GM23338 (cell line): ENCODE data around the gene TTC3. TPM values are rescaled to one million over a fixed set of nuclear protein-coding genes. Genes with fewer than 3 reads are reported as not detected.

ENCODE experiments used
- ATAC-seq: fragments of 200-7000 bp; cut with Tn5 transposase; 3 replicates; pipeline ENCODE4 v1.9.1; 2020
- DNase-seq: peaks from one replicate; pipeline ENCODE4 v3.0.0-alpha.2; 2015; ENCODE audit warnings: low spot score
- H2AFZ ChIP-seq: fragments of 200-600 bp; sonication (generic); 2 replicates; pipeline ENCODE4 v1.8.0; 2016; ENCODE audit warnings: antibody characterized with exemption, mild to moderate bottlenecking, moderate library complexity
- H3F3A ChIP-seq: fragments of 200-600 bp; sonication (generic); replicated peaks from 2 replicates; pipeline ENCODE4 v1.8.0; 2017; ENCODE audit warnings: antibody characterized with exemption, mixed run types, low read depth
- H3K27ac ChIP-seq: fragments of 200-600 bp; sonication (generic); 2 replicates; pipeline ENCODE4 v1.6.1; 2016; ENCODE audit warnings: low read depth
- H3K27me3 ChIP-seq: fragments of 200-600 bp; sonication (generic); 2 replicates; pipeline ENCODE4 v1.8.0; 2016; ENCODE audit warnings: mild to moderate bottlenecking, mixed run types, moderate library complexity; ENCODE audit not compliant: insufficient read depth
- H3K36me3 ChIP-seq: fragments of 200-600 bp; sonication (generic); 2 replicates; pipeline ENCODE4 v1.8.0; 2016; ENCODE audit warnings: mild to moderate bottlenecking; ENCODE audit not compliant: insufficient read depth
- H3K4me1 ChIP-seq: fragments of 200-600 bp; sonication (generic); 2 replicates; pipeline ENCODE4 v1.8.0; 2016; ENCODE audit warnings: mild to moderate bottlenecking, moderate library complexity; ENCODE audit not compliant: insufficient read depth
- H3K4me2 ChIP-seq: fragments of 200-600 bp; sonication (generic); 2 replicates; pipeline ENCODE4 v1.7.1; 2017; ENCODE audit warnings: mixed run types
- H3K4me3 ChIP-seq: fragments of 200-600 bp; sonication (generic); 2 replicates; pipeline ENCODE4 v1.6.1; 2016; ENCODE audit warnings: mixed run types
- H3K79me2 ChIP-seq: fragments of 200-600 bp; sonication (generic); replicated peaks from 2 replicates; pipeline ENCODE4 v1.8.0; 2017; ENCODE audit warnings: mild to moderate bottlenecking; ENCODE audit not compliant: insufficient read depth
- H3K9me2 ChIP-seq: fragments of 200-600 bp; sonication (generic); 2 replicates; pipeline ENCODE4 v1.8.0; 2017; ENCODE audit not compliant: insufficient read depth
- H4K20me1 ChIP-seq: fragments of 200-600 bp; sonication (generic); replicated peaks from 2 replicates; pipeline ENCODE4 v1.8.0; 2017; ENCODE audit warnings: mild to moderate bottlenecking; ENCODE audit not compliant: insufficient read depth
- H3K27ac Mint-ChIP-seq: 2 replicates; pipeline ENCODE4 v1.8.0; 2020; ENCODE audit warnings: inconsistent platforms, mild to moderate bottlenecking, moderate library complexity, mixed read lengths
- H3K27me3 Mint-ChIP-seq: 3 replicates; pipeline ENCODE4 v1.8.0; 2022; ENCODE audit warnings: low read depth, mild to moderate bottlenecking, moderate library complexity, mixed read lengths, inconsistent platforms; ENCODE audit not compliant: insufficient read depth, poor library complexity
- H3K36me3 Mint-ChIP-seq: 3 replicates; pipeline ENCODE4 v1.8.0; 2021; ENCODE audit warnings: low read depth, mild to moderate bottlenecking, inconsistent platforms, moderate library complexity, mixed read lengths
- H3K4me1 Mint-ChIP-seq: 3 replicates; pipeline ENCODE4 v1.8.0; 2020; ENCODE audit warnings: mild to moderate bottlenecking, inconsistent platforms, mixed read lengths
- H3K4me3 Mint-ChIP-seq: 3 replicates; pipeline ENCODE4 v1.8.0; 2021; ENCODE audit warnings: moderate library complexity, mild to moderate bottlenecking, inconsistent platforms, mixed read lengths
- H3K9me3 Mint-ChIP-seq: 3 replicates; pipeline ENCODE4 v1.8.0; 2020; ENCODE audit warnings: moderate library complexity, mild to moderate bottlenecking, inconsistent platforms, mixed read lengths
- CREB1 ChIP-seq: fragments of 250-450 bp; sonication (Bioruptor Pico); IDR thresholded peaks from 2 replicates; pipeline ENCODE4 v1.5.0; 2020; ENCODE audit warnings: low read depth, mild to moderate bottlenecking, moderate library complexity
- EZH2 ChIP-seq: fragments of 200-600 bp; sonication (generic); IDR thresholded peaks from one replicate; pipeline ENCODE4 v1.8.0; 2017; ENCODE audit warnings: antibody characterized with exemption, mild to moderate bottlenecking, low read depth; ENCODE audit not compliant: unreplicated experiment
- EZH2phosphoT487 ChIP-seq: fragments of 200-600 bp; sonication (generic); IDR thresholded peaks from one replicate; pipeline ENCODE4 v1.8.1; 2018; ENCODE audit warnings: antibody characterized with exemption; ENCODE audit not compliant: unreplicated experiment
- NANOG ChIP-seq: IDR thresholded peaks from 2 replicates; pipeline ENCODE4 v1.6.1; 2016; ENCODE audit warnings: antibody characterized with exemption, borderline replicate concordance
- POLR2AphosphoS5 ChIP-seq: IDR thresholded peaks from 2 replicates; pipeline ENCODE4 v1.6.1; 2016; ENCODE audit warnings: antibody characterized with exemption, low read depth
- ZNF331 ChIP-seq: fragments of 250-450 bp; sonication (Bioruptor Pico); IDR thresholded peaks from 2 replicates; pipeline ENCODE4 v1.5.0; 2020; ENCODE audit warnings: low read depth, mild to moderate bottlenecking, moderate library complexity
- polyA plus RNA-seq: library from polyadenylated mRNA; unstranded; fragments of >200 nt; fragmentation: Nextera tagmentation; extraction: Ambion mirVana; gene quantifications from 2 replicates; pipeline ENCODE4 v1.2.1, GENCODE V29; 2016
- total RNA-seq: library from RNA; depleted of rRNA; stranded (reverse); fragments of >200 nt; shearing (Covaris generic); gene quantifications from 2 replicates; pipeline ENCODE4 v1.2.3, GENCODE V29; 2014
- TF ChIP-seq, protein P1 (sequence below), 2 experiments: fragments of 200-600 bp in 1 of 2; sonication (generic) in 1 of 2; conservative IDR thresholded peaks; 2 replicates each; pipeline versions ENCODE4 v1.5.1 to v1.6.1; 2016 to 2017; ENCODE audit warnings: antibody characterized with exemption in 2 of 2, low read depth in 2 of 2, mild to moderate bottlenecking in 2 of 2, moderate library complexity in 1 of 2
- TF ChIP-seq, protein P2 (sequence below): IDR thresholded peaks from 2 replicates; pipeline ENCODE4 v1.6.1; 2016; ENCODE audit warnings: antibody characterized with exemption
- TF ChIP-seq, protein P3 (sequence below): IDR thresholded peaks from one replicate; pipeline ENCODE4 v1.6.1; 2018; ENCODE audit warnings: antibody characterized with exemption; ENCODE audit not compliant: unreplicated experiment
- TF ChIP-seq, protein P4 (sequence below): fragments of 250-450 bp; sonication (Bioruptor Pico); IDR thresholded peaks from 2 replicates; pipeline ENCODE4 v1.5.0; 2020; ENCODE audit warnings: mild to moderate bottlenecking, moderate library complexity

Gene TTC3
- total and polyA plus RNA-seq, 2 experiments from 2014 or later: 28.9 to 48.6 TPM

DNA sequence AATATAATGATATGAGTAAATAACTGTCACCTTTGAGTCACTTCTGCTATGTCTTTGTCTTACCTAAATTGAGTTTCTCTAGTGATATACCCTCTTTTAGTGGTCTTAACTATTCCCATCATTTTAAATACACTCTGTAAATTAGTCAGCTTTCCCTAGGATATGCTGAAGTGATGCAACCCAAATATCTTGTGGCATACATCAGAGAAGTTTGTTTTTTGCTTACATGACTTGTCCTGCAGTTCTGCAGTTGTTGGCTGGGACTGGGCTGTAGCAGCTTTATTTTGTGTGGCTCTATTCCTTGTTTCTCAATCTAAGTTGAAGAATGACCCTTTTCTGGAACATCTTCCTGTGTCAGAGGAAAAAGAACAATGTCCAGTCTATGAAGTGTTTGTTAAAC lies 76.4 kb downstream of the TTC3 start:
- Mint-ChIP-seq H3K4me1 (peaks cover 10% of the 10 kb centered on the region), H3K27me3 (no peaks in the 10 kb centered on the region), H3K27ac (no peak overlapping the region), H3K9me3 (no peaks in the 10 kb centered on the region), H3K36me3 (no peaks in the 10 kb centered on the region), H3K4me3 (no peak overlapping the region)
- Histone ChIP-seq H3F3A (0 out of 2 replicates have a peak, but pooled peaks cover 3% of the 10 kb centered on the region), H3K27me3 (no peaks in the 10 kb centered on the region), H3K27ac (no peak overlapping the region), H3K4me2 (no peak overlapping the region), H4K20me1 (no peaks in the 10 kb centered on the region), H3K4me1 (no peaks in the 10 kb centered on the region), H3K4me3 (no peak overlapping the region), H2AFZ (no peak overlapping the region), H3K9me2 (no peaks in the 10 kb centered on the region), H3K79me2 (no peaks in the 10 kb centered on the region), H3K36me3 (no peaks in the 10 kb centered on the region)
- DNase-seq (no peak), ATAC-seq (no peak)
- TF ChIP-seq POLR2AphosphoS5 (no peak), EZH2phosphoT487 (no peak), CREB1 (CRISPR knock-in tag) (no peak), NANOG (no peak), ZNF331 (CRISPR knock-in tag) (no peak), EZH2 (no peak)
- TF ChIP-seq, protein P1, sequence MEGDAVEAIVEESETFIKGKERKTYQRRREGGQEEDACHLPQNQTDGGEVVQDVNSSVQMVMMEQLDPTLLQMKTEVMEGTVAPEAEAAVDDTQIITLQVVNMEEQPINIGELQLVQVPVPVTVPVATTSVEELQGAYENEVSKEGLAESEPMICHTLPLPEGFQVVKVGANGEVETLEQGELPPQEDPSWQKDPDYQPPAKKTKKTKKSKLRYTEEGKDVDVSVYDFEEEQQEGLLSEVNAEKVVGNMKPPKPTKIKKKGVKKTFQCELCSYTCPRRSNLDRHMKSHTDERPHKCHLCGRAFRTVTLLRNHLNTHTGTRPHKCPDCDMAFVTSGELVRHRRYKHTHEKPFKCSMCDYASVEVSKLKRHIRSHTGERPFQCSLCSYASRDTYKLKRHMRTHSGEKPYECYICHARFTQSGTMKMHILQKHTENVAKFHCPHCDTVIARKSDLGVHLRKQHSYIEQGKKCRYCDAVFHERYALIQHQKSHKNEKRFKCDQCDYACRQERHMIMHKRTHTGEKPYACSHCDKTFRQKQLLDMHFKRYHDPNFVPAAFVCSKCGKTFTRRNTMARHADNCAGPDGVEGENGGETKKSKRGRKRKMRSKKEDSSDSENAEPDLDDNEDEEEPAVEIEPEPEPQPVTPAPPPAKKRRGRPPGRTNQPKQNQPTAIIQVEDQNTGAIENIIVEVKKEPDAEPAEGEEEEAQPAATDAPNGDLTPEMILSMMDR (conservative IDR thresholded peaks at IDR 0.05; ENCODE audit: low read depth in 2 of 2): no peak
- TF ChIP-seq, protein P2, sequence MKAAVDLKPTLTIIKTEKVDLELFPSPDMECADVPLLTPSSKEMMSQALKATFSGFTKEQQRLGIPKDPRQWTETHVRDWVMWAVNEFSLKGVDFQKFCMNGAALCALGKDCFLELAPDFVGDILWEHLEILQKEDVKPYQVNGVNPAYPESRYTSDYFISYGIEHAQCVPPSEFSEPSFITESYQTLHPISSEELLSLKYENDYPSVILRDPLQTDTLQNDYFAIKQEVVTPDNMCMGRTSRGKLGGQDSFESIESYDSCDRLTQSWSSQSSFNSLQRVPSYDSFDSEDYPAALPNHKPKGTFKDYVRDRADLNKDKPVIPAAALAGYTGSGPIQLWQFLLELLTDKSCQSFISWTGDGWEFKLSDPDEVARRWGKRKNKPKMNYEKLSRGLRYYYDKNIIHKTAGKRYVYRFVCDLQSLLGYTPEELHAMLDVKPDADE: no peak
- TF ChIP-seq, protein P3, sequence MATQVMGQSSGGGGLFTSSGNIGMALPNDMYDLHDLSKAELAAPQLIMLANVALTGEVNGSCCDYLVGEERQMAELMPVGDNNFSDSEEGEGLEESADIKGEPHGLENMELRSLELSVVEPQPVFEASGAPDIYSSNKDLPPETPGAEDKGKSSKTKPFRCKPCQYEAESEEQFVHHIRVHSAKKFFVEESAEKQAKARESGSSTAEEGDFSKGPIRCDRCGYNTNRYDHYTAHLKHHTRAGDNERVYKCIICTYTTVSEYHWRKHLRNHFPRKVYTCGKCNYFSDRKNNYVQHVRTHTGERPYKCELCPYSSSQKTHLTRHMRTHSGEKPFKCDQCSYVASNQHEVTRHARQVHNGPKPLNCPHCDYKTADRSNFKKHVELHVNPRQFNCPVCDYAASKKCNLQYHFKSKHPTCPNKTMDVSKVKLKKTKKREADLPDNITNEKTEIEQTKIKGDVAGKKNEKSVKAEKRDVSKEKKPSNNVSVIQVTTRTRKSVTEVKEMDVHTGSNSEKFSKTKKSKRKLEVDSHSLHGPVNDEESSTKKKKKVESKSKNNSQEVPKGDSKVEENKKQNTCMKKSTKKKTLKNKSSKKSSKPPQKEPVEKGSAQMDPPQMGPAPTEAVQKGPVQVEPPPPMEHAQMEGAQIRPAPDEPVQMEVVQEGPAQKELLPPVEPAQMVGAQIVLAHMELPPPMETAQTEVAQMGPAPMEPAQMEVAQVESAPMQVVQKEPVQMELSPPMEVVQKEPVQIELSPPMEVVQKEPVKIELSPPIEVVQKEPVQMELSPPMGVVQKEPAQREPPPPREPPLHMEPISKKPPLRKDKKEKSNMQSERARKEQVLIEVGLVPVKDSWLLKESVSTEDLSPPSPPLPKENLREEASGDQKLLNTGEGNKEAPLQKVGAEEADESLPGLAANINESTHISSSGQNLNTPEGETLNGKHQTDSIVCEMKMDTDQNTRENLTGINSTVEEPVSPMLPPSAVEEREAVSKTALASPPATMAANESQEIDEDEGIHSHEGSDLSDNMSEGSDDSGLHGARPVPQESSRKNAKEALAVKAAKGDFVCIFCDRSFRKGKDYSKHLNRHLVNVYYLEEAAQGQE: no peak
- TF ChIP-seq, protein P4, sequence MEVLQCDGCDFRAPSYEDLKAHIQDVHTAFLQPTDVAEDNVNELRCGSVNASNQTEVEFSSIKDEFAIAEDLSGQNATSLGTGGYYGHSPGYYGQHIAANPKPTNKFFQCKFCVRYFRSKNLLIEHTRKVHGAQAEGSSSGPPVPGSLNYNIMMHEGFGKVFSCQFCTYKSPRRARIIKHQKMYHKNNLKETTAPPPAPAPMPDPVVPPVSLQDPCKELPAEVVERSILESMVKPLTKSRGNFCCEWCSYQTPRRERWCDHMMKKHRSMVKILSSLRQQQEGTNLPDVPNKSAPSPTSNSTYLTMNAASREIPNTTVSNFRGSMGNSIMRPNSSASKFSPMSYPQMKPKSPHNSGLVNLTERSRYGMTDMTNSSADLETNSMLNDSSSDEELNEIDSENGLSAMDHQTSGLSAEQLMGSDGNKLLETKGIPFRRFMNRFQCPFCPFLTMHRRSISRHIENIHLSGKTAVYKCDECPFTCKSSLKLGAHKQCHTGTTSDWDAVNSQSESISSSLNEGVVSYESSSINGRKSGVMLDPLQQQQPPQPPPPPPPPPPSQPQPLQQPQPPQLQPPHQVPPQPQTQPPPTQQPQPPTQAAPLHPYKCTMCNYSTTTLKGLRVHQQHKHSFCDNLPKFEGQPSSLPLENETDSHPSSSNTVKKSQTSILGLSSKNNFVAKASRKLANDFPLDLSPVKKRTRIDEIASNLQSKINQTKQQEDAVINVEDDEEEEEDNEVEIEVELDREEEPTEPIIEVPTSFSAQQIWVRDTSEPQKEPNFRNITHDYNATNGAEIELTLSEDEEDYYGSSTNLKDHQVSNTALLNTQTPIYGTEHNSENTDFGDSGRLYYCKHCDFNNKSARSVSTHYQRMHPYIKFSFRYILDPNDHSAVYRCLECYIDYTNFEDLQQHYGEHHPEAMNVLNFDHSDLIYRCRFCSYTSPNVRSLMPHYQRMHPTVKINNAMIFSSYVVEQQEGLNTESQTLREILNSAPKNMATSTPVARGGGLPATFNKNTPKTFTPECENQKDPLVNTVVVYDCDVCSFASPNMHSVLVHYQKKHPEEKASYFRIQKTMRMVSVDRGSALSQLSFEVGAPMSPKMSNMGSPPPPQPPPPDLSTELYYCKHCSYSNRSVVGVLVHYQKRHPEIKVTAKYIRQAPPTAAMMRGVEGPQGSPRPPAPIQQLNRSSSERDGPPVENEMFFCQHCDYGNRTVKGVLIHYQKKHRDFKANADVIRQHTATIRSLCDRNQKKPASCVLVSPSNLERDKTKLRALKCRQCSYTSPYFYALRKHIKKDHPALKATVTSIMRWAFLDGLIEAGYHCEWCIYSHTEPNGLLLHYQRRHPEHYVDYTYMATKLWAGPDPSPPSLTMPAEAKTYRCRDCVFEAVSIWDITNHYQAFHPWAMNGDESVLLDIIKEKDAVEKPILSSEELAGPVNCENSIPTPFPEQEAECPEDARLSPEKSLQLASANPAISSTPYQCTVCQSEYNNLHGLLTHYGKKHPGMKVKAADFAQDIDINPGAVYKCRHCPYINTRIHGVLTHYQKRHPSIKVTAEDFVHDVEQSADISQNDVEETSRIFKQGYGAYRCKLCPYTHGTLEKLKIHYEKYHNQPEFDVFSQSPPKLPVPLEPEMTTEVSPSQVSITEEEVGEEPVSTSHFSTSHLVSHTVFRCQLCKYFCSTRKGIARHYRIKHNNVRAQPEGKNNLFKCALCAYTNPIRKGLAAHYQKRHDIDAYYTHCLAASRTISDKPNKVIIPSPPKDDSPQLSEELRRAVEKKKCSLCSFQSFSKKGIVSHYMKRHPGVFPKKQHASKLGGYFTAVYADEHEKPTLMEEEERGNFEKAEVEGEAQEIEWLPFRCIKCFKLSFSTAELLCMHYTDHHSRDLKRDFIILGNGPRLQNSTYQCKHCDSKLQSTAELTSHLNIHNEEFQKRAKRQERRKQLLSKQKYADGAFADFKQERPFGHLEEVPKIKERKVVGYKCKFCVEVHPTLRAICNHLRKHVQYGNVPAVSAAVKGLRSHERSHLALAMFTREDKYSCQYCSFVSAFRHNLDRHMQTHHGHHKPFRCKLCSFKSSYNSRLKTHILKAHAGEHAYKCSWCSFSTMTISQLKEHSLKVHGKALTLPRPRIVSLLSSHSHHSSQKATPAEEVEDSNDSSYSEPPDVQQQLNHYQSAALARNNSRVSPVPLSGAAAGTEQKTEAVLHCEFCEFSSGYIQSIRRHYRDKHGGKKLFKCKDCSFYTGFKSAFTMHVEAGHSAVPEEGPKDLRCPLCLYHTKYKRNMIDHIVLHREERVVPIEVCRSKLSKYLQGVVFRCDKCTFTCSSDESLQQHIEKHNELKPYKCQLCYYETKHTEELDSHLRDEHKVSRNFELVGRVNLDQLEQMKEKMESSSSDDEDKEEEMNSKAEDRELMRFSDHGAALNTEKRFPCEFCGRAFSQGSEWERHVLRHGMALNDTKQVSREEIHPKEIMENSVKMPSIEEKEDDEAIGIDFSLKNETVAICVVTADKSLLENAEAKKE (CRISPR knock-in tag): no peak
